ENCODE data around the gene FAM184B. TPM values are rescaled to one million over a fixed set of nuclear protein-coding genes. Genes with fewer than 3 reads are reported as not detected.

The FAM184B gene
- total RNA-seq, 1 donor from 2014 or later, result not detected

DNA sequence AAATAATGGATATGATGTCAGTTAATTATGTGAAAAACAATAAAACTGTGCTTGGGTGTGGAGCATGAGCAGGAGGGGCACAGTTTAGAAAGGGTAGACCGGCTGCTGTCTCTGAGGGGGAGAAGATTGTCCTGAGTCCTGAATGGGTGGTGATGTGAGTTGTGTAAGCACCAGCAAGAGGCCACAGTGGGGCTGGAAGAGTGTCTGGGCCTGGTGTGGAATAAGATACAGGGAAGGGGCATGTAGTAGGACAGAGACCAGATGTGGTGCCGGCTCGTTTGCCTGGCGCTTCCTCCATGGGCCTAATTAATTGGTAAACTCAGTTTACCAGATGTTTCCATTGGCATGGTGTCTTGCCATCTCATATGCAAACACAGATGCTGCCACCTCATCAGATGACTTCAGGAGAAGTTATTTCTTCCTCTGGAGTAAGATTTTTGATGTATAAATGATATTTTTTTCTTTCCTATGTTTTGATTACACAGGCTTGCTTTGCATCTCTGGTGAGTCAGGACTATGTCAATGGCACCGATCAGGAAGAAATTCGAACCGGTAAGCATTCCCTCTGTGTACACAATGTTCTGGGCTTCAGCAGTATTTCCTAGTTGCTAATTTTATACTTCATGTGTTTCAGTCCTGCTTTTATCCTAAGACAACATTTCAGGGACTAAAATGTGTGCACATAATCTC lies 161.9 kb downstream of the FAM184B start:
- Mint-ChIP-seq H3K27ac (ENCODE audit: unreplicated experiment) (peak overlapping the region; percentile 24), H3K36me3 (ENCODE audit: unreplicated experiment) (peaks cover 45% of the 10 kb centered on the region), H3K27me3 (ENCODE audit: unreplicated experiment) (no peaks in the 10 kb centered on the region), H3K9me3 (ENCODE audit: unreplicated experiment) (no peaks in the 10 kb centered on the region), H3K4me1 (ENCODE audit: unreplicated experiment) (peaks cover 35% of the 10 kb centered on the region), H3K4me3 (ENCODE audit: unreplicated experiment) (no peak overlapping the region)
- no peak for DNase-seq (ENCODE audit: extremely low spot score, unreplicated experiment)
- TF ChIP-seq, protein P1, sequence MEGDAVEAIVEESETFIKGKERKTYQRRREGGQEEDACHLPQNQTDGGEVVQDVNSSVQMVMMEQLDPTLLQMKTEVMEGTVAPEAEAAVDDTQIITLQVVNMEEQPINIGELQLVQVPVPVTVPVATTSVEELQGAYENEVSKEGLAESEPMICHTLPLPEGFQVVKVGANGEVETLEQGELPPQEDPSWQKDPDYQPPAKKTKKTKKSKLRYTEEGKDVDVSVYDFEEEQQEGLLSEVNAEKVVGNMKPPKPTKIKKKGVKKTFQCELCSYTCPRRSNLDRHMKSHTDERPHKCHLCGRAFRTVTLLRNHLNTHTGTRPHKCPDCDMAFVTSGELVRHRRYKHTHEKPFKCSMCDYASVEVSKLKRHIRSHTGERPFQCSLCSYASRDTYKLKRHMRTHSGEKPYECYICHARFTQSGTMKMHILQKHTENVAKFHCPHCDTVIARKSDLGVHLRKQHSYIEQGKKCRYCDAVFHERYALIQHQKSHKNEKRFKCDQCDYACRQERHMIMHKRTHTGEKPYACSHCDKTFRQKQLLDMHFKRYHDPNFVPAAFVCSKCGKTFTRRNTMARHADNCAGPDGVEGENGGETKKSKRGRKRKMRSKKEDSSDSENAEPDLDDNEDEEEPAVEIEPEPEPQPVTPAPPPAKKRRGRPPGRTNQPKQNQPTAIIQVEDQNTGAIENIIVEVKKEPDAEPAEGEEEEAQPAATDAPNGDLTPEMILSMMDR (IDR thresholded peaks at IDR 0.05), result no peak

DNA sequence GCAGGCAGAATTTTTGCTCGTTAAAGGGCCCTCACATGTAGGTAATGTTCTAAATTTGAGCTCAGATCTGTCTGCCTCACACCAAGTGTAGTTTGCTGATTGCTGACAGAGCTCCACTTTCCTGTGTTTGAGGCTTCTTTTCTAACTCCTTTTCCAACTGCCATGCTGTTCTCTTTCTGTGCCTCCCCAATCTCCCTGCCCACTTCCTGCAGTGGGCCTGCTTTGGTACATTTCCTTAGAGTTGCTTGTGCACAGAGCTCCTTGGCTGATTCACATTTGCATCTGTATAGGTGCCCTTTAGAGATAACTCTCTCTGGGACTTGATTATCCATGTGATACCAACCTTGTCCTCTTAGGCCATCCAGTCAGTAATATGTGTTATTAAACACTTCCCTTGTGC lies 162.5 kb downstream of the FAM184B start:
- TF ChIP-seq, protein P1 (IDR thresholded peaks at IDR 0.05), result no peak
- Mint-ChIP-seq H3K4me3 (ENCODE audit: unreplicated experiment) (no peak overlapping the region), H3K9me3 (ENCODE audit: unreplicated experiment) (no peaks in the 10 kb centered on the region), H3K27me3 (ENCODE audit: unreplicated experiment) (no peaks in the 10 kb centered on the region), H3K36me3 (ENCODE audit: unreplicated experiment) (peaks cover 39% of the 10 kb centered on the region), H3K27ac (ENCODE audit: unreplicated experiment) (peak overlapping the region; percentile 29), H3K4me1 (ENCODE audit: unreplicated experiment) (peaks cover 41% of the 10 kb centered on the region)
- no peak for DNase-seq (ENCODE audit: extremely low spot score, unreplicated experiment)

DNA sequence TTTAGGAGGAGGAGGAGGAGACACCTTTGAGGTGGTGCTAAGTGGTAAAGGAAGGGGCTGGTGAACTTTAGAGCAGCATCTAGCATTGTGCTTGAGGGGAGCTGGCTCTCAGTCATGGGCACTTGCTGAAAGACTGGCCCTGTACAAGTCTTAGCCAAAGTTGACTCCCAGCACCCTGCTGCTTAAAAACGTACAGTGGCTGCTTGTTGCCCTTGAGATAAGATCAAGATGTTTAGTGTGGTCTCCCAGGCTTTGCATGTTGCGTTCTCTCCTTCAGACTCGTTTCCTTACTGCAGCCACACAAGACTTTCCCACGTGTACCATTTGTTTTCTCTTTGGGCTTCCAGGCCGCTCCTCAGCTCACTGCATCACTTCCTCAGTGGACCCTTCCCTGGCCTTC lies 165.1 kb downstream of the FAM184B start:
- no peaks in the 10 kb centered on the region for H3K27me3 Mint-ChIP-seq (ENCODE audit: unreplicated experiment)
- TF ChIP-seq, protein P1 (IDR thresholded peaks at IDR 0.05), result no peak
- peak overlapping the region; percentile 43 for H3K27ac Mint-ChIP-seq (ENCODE audit: unreplicated experiment)
- H3K36me3 Mint-ChIP-seq (ENCODE audit: unreplicated experiment), result peaks cover 18% of the 10 kb centered on the region
- no peaks in the 10 kb centered on the region for H3K9me3 Mint-ChIP-seq (ENCODE audit: unreplicated experiment)
- peak overlapping the region; percentile 64 for H3K4me3 Mint-ChIP-seq (ENCODE audit: unreplicated experiment)
- H3K4me1 Mint-ChIP-seq (ENCODE audit: unreplicated experiment), result peaks cover 44% of the 10 kb centered on the region
- no peak for DNase-seq (ENCODE audit: extremely low spot score, unreplicated experiment)

GRCh38 chr4:17614416-17615299 lies 166.8 kb downstream of the FAM184B start, which contains the start of gene MED28:
TSS of gene MED28 (plus strand) at chr4:17614641. CDS start at chr4:17614655, 14 bp downstream.
- Mint-ChIP-seq H3K36me3 (ENCODE audit: unreplicated experiment) (peaks cover 13% of the 10 kb centered on the region), H3K27me3 (ENCODE audit: unreplicated experiment) (no peaks in the 10 kb centered on the region), H3K9me3 (ENCODE audit: unreplicated experiment) (no peaks in the 10 kb centered on the region), H3K27ac (ENCODE audit: unreplicated experiment) (peak within 1 kb of the TSS; percentile 99), H3K4me3 (ENCODE audit: unreplicated experiment) (peak within 1 kb of the TSS; percentile 100), H3K4me1 (ENCODE audit: unreplicated experiment) (peaks cover 42% of the 10 kb centered on the region)
- DNase-seq (ENCODE audit: extremely low spot score, unreplicated experiment), result peak; percentile 98
- TF ChIP-seq, protein P1 (IDR thresholded peaks at IDR 0.05), result no peak

Measured in osteocyte (in vitro differentiated cells).